Stimulated activated CD4-positive, alpha-beta T cell treated with anti-CD3 and anti-CD28 coated beads, Interleukin-1b, Interleukin-23, amount 100 ng/mL, for 48 hours (primary cell): ENCODE results near the gene NFKB1.
"Not testable (repeated sequence)": the region's sequence is repeated elsewhere in the genome, so short reads cannot be mapped to it uniquely, and the experiment has no call there.

Source experiments
- DNase-seq: peaks from one replicate; pipeline ENCODE4 v3.0.0-alpha.2; 2020

The NFKB1 gene

GRCh38 chr4:102604222-102604940 lies 103.2 kb downstream of the NFKB1 start:
- DNase-seq = no peak

- DNase-seq = no peak
Measured at GRCh38 chr4:102606261-102606660, 105.1 kb downstream of the NFKB1 start.

GRCh38 chr4:102606846-102607450 lies 105.8 kb downstream of the NFKB1 start:
- no peak for DNase-seq

- no peak for DNase-seq
Measured at GRCh38 chr4:102608190-102608589, 107.0 kb downstream of the NFKB1 start.

- DNase-seq = no peak
Measured at GRCh38 chr4:102610007-102610406, 108.8 kb downstream of the NFKB1 start.

GRCh38 chr4:102610476-102610875 lies 109.3 kb downstream of the NFKB1 start:
- no peak for DNase-seq

GRCh38 chr4:102612210-102612609 lies 111.1 kb downstream of the NFKB1 start:
- no peak for DNase-seq

- DNase-seq = peak; percentile 60
Measured at GRCh38 chr4:102612824-102613366, 111.7 kb downstream of the NFKB1 start.

GRCh38 chr4:102614801-102615200 lies 113.6 kb downstream of the NFKB1 start:
- DNase-seq = no peak

GRCh38 chr4:102616636-102617035 lies 115.5 kb downstream of the NFKB1 start:
- DNase-seq = peak; percentile 35

GRCh38 chr4:102619021-102619420 lies 117.9 kb downstream of the NFKB1 start:
- not testable (repeated sequence) for DNase-seq

GRCh38 chr4:102619776-102620631 lies 118.8 kb downstream of the NFKB1 start:
- peak; percentile 62 for DNase-seq

- no peak for DNase-seq
Measured at GRCh38 chr4:102620697-102621497, 119.7 kb downstream of the NFKB1 start.

- DNase-seq = no peak
Measured at GRCh38 chr4:102623622-102624021, 122.5 kb downstream of the NFKB1 start.

GRCh38 chr4:102624505-102624904 lies 123.3 kb downstream of the NFKB1 start:
- no peak for DNase-seq

GRCh38 chr4:102625232-102625930 lies 124.2 kb downstream of the NFKB1 start:
- DNase-seq = peak; percentile 72

GRCh38 chr4:102627831-102628523 lies 126.8 kb downstream of the NFKB1 start:
- peak; percentile 44 for DNase-seq

- peak; percentile 42 for DNase-seq
Measured at GRCh38 chr4:102629673-102630072, 128.5 kb downstream of the NFKB1 start.

- DNase-seq = no peak
Measured at GRCh38 chr4:102631616-102632015, 130.5 kb downstream of the NFKB1 start.

- DNase-seq = no peak
Measured at GRCh38 chr4:102632241-102633065, 131.3 kb downstream of the NFKB1 start.
